ENCODE data around the gene SSU72.

GRCh38 chr1:1582585-1583346 lies 8.1 kb upstream of the SSU72 start:
- TF ChIP-seq CTCF (IDR thresholded peaks at IDR 0.05) (no peak), EZH2 (IDR thresholded peaks at IDR 0.05) (no peak)

All from neural progenitor cell (in vitro differentiated cells).